Measurements from ENCODE around the gene SPEG.

Gene SPEG

DNA sequence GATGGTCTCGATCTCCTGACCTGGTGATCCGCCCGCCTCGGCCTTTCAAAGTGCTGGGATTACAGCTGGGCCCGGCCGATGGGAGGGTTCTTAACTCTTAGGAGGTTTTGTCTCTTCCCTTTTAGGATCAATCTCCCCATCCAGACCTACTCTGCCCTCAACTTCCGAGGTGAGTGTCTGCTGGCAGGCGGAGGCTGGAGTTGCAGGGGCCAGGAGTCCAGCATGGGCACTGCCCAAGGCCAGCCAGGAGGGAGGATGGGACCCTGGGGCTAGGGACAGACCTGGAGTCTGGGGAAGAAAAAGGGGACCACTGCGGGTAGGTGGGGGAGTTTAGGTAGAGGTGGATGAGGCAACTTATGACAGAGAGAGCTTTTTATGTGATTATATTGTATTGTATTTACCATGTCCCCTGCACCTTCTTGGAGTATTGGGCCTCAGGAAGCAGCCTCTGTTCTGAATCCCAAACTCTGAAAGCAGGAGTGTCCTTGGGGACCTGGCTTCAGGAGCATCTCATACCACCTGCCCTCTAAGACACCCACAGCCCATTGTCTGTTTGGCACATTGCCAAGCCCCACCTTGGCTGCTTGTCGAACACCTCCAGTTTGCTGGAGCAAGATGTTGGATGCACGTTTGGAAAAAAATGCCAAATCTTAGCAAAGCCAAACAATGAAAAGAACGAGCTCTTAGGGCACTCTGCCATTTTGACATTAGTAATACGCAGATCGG, 10.8 kb upstream of the SPEG start:
- no peak for DNase-seq (ENCODE audit: low read depth)
- no peak overlapping the region for H3K4me3 ChIP-seq (ENCODE audit: control insufficient read depth, low read depth, low read length)
- TF ChIP-seq, protein P1, sequence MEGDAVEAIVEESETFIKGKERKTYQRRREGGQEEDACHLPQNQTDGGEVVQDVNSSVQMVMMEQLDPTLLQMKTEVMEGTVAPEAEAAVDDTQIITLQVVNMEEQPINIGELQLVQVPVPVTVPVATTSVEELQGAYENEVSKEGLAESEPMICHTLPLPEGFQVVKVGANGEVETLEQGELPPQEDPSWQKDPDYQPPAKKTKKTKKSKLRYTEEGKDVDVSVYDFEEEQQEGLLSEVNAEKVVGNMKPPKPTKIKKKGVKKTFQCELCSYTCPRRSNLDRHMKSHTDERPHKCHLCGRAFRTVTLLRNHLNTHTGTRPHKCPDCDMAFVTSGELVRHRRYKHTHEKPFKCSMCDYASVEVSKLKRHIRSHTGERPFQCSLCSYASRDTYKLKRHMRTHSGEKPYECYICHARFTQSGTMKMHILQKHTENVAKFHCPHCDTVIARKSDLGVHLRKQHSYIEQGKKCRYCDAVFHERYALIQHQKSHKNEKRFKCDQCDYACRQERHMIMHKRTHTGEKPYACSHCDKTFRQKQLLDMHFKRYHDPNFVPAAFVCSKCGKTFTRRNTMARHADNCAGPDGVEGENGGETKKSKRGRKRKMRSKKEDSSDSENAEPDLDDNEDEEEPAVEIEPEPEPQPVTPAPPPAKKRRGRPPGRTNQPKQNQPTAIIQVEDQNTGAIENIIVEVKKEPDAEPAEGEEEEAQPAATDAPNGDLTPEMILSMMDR (conservative IDR thresholded peaks at IDR 0.05; ENCODE audit: control insufficient read depth, insufficient read depth, low read depth, low read length): no peak

DNA sequence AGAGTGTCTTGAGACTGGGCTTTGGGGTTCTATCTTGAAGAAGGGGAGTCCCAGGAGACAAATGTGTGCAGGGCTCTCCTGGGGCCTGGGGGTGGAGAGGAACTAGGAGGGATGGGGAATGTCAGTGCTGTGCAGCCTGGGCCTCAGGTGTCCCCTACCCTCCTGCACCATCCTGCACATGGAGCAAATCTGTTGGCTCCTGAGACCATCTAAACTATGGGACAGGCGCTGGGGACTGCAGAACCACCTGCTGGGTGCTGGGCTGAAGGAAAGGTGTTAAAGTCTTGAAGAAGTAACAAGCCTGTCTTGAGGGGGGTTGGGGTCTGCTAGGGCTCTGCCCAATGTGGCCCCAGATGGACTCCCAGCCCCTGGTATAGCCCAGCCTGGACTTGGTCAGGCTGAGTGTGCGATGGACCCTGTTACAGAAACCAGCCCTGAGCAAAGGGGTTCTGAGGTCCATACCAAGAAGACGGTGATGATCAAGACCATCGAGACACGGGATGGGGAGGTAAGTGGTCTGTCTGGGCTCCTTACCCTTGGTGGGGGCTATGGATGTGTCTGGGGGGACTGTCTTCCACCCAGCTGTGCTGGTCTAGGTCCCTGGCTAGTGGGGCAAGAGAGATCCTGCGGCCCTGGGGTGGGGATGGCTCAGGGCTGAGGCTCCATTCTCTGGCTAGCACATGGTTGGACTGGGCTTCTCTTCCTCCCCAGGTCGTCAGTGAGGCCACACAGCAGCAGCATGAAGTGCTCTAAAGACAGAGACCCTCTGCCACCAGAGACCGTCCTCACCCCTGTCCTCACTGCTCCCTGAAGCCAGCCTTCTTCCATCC, 9.2 kb upstream of the SPEG start:
- TF ChIP-seq, protein P1 (conservative IDR thresholded peaks at IDR 0.05; ENCODE audit: control insufficient read depth, insufficient read depth, low read depth, low read length): no peak
- DNase-seq (ENCODE audit: low read depth): no peak
- no peak overlapping the region for H3K4me3 ChIP-seq (ENCODE audit: control insufficient read depth, low read depth, low read length)

DNA sequence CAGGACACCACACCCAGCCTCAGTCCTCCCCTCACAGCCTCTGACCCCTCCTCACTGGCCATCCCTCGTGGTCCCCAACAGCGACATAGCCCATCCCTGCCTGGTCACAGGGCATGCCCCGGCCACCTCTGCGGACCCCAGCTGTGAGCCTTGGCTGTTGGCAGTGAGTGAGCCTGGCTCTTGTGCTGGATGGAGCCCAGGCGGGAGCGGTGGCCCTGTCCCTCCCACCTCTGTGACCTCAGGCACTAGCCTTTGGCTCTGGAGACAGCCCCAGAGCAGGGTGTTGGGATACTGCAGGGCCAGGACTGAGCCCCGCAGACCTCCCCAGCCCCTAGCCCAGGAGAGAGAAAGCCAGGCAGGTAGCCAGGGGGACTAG, 8.6 kb upstream of the SPEG start:
- no peak overlapping the region for H3K4me3 ChIP-seq (ENCODE audit: control insufficient read depth, low read depth, low read length)
- no peak for DNase-seq (ENCODE audit: low read depth)
- TF ChIP-seq, protein P1 (conservative IDR thresholded peaks at IDR 0.05; ENCODE audit: control insufficient read depth, insufficient read depth, low read depth, low read length): no peak

DNA sequence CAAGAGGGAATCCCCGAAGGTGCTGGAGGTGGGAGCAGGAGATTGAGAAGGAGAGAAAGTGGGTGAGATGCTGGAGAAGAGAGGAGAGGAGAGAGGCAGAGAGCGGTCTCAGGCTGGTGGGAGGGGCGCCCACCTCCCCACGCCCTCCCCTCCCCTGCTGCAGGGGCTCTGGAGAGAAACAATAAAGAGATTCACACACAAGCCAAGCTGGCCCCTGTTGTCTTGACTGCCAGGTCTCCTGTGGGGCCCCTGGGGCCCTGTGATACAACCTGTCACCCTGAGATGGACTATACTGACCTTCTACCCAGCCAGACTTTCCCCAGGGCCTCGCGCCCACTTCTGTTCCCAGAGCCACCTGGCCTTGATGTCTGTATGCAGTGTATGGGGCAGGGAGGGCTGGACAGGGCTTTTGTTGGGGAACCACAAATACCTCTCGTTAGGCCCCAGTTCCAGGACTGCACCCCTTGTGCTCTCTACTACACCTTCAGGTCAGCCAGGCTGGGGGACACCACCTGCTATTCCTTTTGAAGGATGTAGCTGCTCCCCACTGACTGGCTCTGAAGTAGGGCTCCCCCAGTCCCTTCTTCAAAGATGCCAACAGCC, 8.0 kb upstream of the SPEG start:
- no peak overlapping the region for H3K4me3 ChIP-seq (ENCODE audit: control insufficient read depth, low read depth, low read length)
- no peak for DNase-seq (ENCODE audit: low read depth)
- TF ChIP-seq, protein P1 (conservative IDR thresholded peaks at IDR 0.05; ENCODE audit: control insufficient read depth, insufficient read depth, low read depth, low read length): no peak

DNA sequence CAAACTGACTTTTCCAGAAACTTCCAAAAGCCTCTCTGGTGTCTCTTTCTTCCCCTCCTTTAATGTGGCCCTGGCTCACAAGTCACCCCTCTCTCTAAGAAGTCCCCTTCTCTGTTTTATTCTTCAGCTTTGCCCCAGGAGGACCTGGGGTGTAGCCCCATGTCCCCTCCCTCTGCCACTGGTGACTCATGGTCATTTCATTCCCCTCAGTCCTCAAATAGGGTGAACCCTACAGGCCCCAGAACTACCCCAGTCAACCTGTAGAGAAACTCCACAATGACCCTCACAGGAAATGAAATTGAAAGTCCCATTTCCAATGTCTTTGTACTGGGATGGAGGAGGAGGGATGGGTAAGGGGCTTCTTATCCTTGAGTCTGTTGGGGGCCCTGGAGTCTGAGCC, 6.2 kb upstream of the SPEG start:
- TF ChIP-seq, protein P1 (conservative IDR thresholded peaks at IDR 0.05; ENCODE audit: control insufficient read depth, insufficient read depth, low read depth, low read length): no peak
- no peak overlapping the region for H3K4me3 ChIP-seq (ENCODE audit: control insufficient read depth, low read depth, low read length)
- no peak for DNase-seq (ENCODE audit: low read depth)

DNA sequence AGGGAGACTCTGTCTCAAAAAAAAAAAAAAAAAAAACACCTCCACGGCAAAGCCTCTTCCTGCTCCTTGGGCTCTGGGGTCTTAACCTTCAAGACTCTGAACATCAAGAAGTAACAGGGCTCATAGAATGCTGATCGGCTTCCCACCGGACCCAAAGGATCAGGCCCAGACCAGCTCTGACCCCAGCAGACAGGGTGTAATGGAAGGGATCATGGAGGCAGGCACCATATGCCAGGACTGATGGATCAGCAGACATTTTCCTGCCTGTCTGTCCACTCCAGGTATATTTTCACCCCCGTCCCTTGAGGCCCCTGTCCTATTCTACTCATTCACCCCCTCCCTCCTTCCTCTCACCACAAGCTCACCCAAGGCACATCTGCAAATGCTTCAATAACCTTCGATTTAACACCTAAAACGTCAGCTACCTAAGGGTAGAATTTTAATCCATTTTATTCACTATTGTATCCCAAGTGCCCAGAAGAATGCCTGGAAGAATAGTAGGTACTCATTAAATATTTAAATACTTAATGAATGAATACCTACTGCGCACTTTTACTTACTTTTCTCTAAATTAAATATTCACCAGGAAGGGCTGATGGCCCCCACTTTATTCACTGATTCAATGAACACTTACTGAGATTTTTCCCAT, 4.6 kb upstream of the SPEG start:
- TF ChIP-seq, protein P1 (conservative IDR thresholded peaks at IDR 0.05; ENCODE audit: control insufficient read depth, insufficient read depth, low read depth, low read length): no peak
- no peak for DNase-seq (ENCODE audit: low read depth)
- H3K4me3 ChIP-seq (ENCODE audit: control insufficient read depth, low read depth, low read length): no peak overlapping the region

Measured in fibroblast of mammary gland (primary cell).